SK-MEL-5 (cell line): ENCODE results near the gene CERK. TPM values are rescaled to one million over a fixed set of nuclear protein-coding genes. Genes with fewer than 3 reads are reported as not detected.
"Not testable (repeated sequence)": the region's sequence is repeated elsewhere in the genome, so short reads cannot be mapped to it uniquely, and the experiment has no call there.

Source experiments
- DNase-seq: peaks from one replicate; pipeline ENCODE4 v3.0.0-alpha.2; 2016; ENCODE audit warnings: low read depth, low spot score
- in situ Hi-C: cut with HindIII; loops from 2 replicates; pipeline ENCODE4 v1.10.0; 2016; ENCODE audit warnings: low sequenced_read_pairs, high pct_unique_total_duplicates, low pct_unique_long_range_greater_than_20kb
- polyA plus RNA-seq, 2 experiments: library from polyadenylated mRNA; depleted of rRNA; stranded (reverse); fragments of >200 nt; gene quantifications; 2 replicates each; pipeline ENCODE4 v1.2.3, GENCODE V29; 2015
- total RNA-seq: library from RNA; depleted of rRNA; stranded (reverse); fragments of >200 nt; shearing (Covaris generic); gene quantifications from 2 replicates; pipeline ENCODE4 v1.2.3, GENCODE V29; 2014; rRNA removed

The CERK gene
- 173 and 193 TPM in 2 replicates for total RNA-seq
- 165 and 198 TPM in 2 replicates for polyA plus RNA-seq (2015; cell fraction: cytosol; rRNA removed)
- 76.5 and 82.4 TPM in 2 replicates for polyA plus RNA-seq (2015; cell fraction: nucleus; rRNA removed)

DNA sequence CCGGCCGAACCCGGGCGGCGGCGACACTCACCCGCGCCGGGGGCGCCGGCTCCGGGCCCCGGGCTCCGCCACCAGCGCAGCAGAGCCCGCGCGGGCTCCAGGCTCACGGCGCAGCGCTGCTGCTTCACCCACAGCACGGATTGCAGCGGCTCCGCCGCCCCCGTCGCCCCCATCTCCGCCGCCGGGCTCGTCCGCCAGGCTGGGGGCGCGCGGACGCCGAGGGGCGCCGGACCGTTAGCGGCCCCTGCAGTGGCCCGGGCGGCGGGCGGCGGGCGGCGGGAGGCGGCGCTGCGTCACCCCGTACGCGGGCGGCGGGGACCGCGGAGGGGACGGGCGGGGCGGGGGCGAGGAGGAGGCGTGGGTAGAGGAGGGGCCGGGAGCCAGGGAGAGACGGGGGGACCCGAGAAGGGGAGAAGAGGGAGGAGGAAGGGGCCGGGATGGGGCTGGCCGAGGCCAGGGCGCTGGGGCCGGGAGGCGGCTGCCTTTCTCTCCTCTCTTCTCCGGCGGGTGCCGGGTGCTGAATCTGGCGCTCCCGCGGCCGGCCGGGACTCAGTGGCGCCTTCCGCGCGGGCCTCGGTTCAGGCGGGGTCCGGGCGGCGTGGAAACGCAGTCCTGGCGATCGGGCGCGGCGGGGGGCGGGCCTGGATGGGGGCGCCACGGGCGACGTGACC is at the start of gene CERK:
TSS of gene CERK (minus strand) at position 277 of the 671 bp plus-strand sequence. CDS start at position 173, 104 bp downstream.
- DNase-seq: peak; percentile 66
- in situ Hi-C loops: no loop called here

DNA sequence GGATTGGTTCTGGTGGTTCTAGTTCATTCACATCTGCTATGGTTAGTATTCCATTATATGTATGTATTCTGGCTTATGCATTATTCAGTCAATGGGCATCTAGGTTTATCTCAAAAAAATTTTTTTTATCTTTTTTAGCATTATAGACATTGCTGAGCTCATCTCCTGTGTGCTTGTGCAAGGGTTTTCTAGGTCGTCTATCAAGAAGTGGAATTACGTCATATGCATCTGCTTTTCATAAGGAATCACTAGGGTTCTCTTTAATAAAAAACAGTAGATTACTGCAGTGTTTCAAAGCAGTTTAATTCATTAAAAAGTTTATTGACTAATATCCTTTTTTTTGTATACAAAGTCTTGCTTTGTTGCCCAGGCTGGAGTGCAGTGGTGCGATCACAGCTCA is 45.7 kb upstream of the CERK start:
- in situ Hi-C loops: no loop called here
- DNase-seq: no peak

DNA sequence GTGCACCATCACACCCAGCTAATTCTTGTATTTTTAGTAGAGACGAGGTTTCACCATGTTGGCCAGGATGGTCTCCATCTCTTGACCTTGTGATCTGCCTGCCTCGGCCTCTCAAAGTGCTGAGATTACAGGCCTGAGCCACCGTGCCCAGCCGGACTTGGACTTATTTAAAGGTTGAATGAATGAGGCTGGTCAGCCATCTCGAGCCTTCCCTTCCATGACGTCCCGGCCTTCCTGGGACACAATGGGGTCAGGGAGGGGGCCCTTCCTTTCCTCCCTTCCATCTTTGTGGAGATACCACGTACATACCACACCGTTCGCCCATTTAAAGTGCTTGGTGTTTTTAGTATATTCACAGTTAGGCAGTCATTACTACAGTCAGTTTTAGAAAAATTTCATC is 44.1 kb upstream of the CERK start:
- in situ Hi-C loops, DNase-seq: not testable (repeated sequence)

DNA sequence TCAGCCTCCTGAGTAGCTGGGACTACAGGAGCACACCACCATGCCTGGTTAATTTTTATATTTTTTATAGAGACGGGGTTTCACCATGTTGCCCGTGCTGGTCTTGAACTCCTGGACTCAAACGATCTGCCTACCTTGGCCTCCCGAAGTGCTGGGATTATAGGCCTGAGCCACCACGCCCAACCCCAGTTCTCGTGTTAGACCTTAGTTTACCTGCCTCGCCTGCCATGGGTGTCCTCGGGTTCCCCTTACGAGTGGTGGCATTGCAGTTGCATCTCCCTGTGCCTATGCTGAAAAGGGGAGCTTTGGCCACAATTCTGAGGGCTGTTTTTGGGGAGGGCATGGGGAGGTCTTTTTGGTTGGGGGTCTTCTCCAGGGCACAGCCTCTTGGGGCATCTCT is 43.2 kb upstream of the CERK start:
- DNase-seq: no peak
- in situ Hi-C loops: no loop called here

DNA sequence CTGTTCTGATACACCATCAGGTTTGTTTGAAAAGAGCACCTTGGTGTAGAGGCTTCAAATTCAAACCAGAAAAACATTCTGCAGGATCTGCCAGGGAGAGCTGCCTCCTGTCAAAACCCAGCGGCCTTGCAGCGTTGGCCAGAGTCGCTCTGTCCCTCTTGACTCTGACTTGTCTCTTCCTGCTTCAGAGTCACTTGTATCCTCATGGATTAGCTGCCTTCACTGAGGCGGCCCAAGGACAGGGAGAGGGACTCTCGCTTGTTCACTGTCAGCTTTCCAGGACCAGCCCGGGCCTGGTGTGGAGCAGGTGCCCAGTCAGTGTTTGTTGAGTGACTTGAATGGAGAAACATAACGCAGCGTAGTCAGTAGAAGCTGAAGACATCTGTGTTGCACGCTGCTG is 42.4 kb upstream of the CERK start:
- DNase-seq: no peak
- in situ Hi-C loops: no loop called here

DNA sequence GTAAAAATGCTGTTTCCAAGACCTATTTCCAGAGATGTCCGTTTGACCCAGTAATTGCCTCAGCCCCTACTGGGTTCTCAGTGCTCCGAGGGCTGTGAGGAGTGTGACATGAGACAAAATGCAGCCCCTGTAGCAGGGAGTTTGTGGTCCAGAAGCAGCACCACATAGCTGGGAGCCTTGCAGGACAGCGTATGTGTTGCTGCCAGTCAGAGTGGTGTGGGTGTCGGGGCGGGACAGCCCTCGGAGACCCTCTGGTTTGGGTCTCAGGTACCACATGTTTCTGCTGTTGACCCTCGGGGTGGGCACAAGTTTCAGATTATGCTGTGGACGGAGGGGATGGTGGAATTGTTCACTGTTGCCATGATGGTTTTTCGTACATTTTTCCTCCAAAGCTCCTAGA is 41.6 kb upstream of the CERK start:
- in situ Hi-C loops: no loop called here
- no peak for DNase-seq

DNA sequence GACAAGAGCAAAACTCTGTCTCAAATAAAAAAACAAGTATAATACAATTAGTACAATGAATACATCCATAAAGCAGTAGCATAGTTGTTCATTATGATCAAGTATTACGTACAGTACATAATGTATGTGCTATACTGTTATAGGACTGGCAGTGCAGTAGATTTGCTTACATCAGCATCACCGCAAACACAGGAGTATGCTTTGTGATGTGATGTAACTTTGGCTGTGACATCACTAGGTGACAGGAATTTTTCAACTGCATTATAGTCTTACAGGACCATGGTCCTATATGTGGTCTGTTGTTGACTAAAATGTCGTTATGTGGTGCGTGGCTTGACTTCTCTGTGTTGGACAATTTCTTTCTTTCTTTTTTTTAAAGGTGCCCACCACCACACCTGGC is 41.0 kb upstream of the CERK start:
- DNase-seq: no peak
- in situ Hi-C loops: no loop called here

DNA sequence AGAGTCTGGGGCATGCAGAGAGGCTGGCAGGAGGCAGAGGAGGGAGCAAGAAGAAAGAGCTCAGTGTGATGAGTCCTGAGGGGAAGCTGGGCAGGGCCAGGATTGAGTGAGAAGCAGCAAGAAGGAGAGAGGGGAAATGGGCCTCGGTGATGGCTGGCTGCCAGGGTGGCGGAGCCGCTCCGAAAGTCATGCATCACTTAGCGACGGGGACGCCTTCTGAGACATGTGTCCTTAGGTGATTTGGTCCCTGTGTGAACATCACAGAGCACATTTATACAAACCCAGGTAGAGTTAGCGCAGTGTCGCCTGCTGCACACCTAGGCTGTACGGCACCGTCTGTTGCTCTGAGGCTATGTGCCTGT is 39.5 kb upstream of the CERK start:
- no peak for DNase-seq
- in situ Hi-C loops: no loop called here

DNA sequence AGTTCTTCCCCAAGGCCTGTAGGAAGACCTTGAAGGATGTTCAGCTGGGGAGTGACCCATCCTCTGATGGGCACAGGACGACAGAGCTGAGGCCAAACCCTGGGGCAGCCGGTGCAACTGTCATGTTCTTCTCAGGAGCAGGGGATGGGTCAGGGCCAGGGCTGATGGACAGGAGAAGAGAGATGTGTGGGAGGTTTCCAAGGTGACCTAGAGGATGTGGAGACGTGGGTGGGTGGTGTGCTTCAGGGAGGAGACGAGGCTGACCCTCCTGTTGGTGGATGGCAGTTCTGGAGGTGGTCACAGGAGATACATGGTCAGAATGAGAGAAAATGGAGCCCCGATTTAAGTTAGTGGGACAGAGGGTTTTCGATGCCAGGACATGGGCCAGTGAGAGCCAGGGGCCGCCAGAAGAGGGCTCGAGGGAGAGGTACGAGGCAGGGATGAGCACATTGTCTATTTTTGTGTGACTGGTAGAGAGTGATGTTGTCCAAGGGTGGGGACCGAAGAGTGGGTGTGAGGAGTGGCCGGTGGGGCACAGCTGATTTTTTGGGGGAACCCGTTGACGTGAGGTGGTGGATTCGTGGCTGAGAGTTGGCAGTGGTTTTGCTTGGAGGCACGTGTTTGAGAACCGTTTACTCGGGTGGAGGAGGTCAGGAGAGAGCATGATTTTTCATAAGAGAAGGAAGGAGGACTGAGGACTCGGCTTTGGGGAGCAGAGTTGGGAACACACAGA is 39.0 kb upstream of the CERK start:
- in situ Hi-C loops: no loop called here

GRCh38 chr22:46775850-46776826 is 38.1 kb upstream of the CERK start:
- in situ Hi-C loops: no loop called here
- DNase-seq: no peak

More for the DNA sequence above, 39.0 kb upstream of the CERK start:
- no peak for DNase-seq

DNA sequence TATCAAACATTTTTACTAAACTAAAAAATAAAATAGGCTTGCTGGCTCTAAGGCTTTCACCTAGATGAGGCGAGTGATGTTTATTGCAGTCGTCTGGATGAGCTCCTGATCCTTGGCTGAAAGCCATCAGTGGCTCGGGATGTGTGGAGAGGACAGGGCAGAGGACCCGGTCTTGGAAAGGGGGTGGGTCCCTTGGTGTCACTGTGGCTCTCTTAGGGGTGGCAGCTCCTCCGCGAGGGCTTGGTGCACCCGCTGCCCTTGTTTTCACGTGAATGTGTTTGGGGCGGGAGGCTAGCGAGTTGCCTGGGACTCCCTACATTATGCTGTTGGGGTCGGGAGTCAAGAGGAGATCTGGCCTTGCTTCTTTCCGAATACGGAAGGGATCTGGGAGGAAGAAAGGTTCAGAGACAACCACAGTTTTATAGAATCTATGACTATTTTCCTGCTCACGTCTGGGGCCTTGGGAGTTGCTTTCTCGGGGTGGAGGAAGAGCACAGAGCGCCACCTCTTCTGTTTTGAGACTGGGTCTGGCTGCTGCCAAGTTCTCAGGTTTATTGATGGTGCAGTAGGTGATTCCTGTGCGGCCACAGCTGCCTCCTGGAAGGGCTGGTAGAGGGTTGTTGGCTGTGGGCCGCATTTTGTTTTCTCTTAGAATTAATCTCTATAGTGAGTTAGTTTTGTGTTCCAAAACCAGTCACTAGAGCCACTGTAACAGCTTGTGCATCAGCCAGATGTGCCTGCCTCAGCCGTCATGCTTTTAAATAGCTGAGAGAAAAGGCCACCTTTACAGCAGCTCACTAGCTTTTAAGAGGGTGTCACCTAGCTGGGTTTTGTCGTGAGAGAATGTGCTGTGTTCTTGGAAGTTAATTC is 37.2 kb upstream of the CERK start:
- in situ Hi-C loops: no loop called here

GRCh38 chr22:46774253-46774979 is 36.4 kb upstream of the CERK start:
- no peak for DNase-seq
- in situ Hi-C loops: no loop called here

More for the DNA sequence above, 37.2 kb upstream of the CERK start:
- no peak for DNase-seq

GRCh38 chr22:46773076-46773475 is 35.0 kb upstream of the CERK start:
- in situ Hi-C loops: no loop called here
- no peak for DNase-seq

DNA sequence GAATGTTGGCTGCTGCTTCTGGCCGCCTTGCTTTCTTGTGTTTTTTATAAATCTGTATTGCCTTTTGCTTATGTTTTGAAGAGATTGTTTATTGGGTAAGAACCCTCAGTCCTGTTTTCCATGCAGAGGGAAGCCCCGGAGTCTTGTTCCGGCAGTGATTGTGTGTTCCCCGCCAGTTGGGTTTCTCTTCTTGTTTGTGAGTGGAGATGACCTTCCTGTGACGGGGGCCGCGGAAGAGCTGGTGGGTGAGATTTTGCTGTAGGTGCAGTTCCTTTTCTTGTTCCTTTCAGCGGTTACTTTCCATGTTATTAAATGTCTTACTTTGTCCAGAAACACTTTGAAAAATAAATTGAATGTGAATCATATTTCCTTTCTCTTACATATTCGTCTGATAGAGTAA is 32.7 kb upstream of the CERK start:
- no peak for DNase-seq
- in situ Hi-C loops: no loop called here

- in situ Hi-C loops: no loop called here
- no peak for DNase-seq
These were observed 32.1 kb upstream of the CERK start for GRCh38 chr22:46770151-46770641.

DNA sequence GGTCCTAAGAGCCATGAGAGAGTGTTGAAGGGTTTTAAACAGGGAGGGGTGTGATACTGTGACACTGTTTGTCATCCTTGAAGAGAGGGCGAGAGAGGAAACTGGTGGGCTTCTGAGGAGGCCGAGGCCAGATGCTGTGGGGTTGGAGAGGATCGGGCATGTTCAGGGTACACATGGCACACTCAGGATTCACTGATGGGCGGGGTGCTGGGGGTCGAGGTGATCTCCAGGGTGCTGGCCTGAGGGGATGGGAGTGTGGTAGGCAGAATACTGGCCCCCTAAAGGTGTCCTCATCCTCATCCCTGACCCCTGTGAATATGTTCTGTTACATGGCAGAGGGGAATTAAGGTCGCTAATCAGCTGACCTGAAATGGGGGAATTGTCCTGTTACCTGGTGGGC is 31.7 kb upstream of the CERK start:
- no peak for DNase-seq
- in situ Hi-C loops: no loop called here
